K562 (cell line): ENCODE data around the gene SLC13A4. TPM values are rescaled to one million over a fixed set of nuclear protein-coding genes. Genes with fewer than 3 reads are reported as not detected.

Experiments
- CEBPG ChIP-seq, 3 experiments: fragments of 200-800 bp in 1 of 3; sonication (Bioruptor generic) in 1 of 3; sonication (generic) in 1 of 3; formaldehyde crosslinking in 1 of 3; IDR thresholded peaks in 2 of 3; conservative IDR thresholded peaks in 1 of 3; 2 replicates each; pipeline versions ENCODE4 v1.6.1 to v1.8.0; 2016 to 2022; ENCODE audit warnings: missing compliant biosample characterization in 2 of 3, missing genetic modification characterization in 2 of 3, mild to moderate bottlenecking in 1 of 3, missing genetic modification reagents in 1 of 3
- GTF2F1 ChIP-seq: IDR thresholded peaks from 2 replicates; pipeline ENCODE4 v1.6.1; 2011; ENCODE audit warnings: low read depth, low read length, improper control_type of control experiment
- polyA plus RNA-seq, 8 experiments: library from polyadenylated mRNA; depleted of rRNA in 4 of 8; stranded (reverse) in 5 of 8; unstranded in 3 of 8; fragments of >200 nt; fragmentation: Nextera tagmentation in 2 of 8; fragmentation: Illumina TruSeq in 1 of 8; extraction: Ambion mirVana in 2 of 8; extraction: Trizol in 1 of 8; gene quantifications; 2 replicates each; pipeline versions ENCODE4 v1.2.1 to v1.2.3, GENCODE V29; 2011 to 2014; ENCODE audit warnings: inconsistent platforms in 1 of 8, missing spikeins in 1 of 8
- total RNA-seq, 7 experiments: library from RNA; depleted of rRNA in 6 of 7; stranded (reverse); fragments of >200 nt in 6 of 7; fragmentation: Illumina TruSeq in 2 of 7; extraction: Trizol in 2 of 7; gene quantifications; 2 replicates each; pipeline versions ENCODE4 v1.2.1 to v1.2.3, GENCODE V29; 2011 to 2021; ENCODE audit warnings: low replicate concordance in 1 of 7
- TF ChIP-seq, protein P1 (sequence below), 3 experiments: IDR thresholded peaks in 2 of 3; conservative IDR thresholded peaks in 1 of 3; 2 replicates each; pipeline ENCODE4 v1.5.1; 2011 to 2012; ENCODE audit warnings: low read length in 3 of 3, mild to moderate bottlenecking in 3 of 3, control low read depth in 2 of 3, improper control_type of control experiment in 1 of 3, inconsistent platforms in 1 of 3, low read depth in 1 of 3, mixed read lengths in 1 of 3, moderate library complexity in 1 of 3; ENCODE audit not compliant: insufficient read depth in 2 of 3
- TF ChIP-seq, protein P2 (sequence below), 2 experiments: fragments of 450-650 bp; IDR thresholded peaks; 2 replicates each; pipeline ENCODE4 v1.6.1; 2016; ENCODE audit warnings: mild to moderate bottlenecking in 2 of 2, borderline replicate concordance in 1 of 2, low read depth in 1 of 2, moderate library complexity in 1 of 2

The SLC13A4 gene
- total and polyA plus RNA-seq, 9 of the 15 experiments (the other 6 are each of a cell fraction or from before 2014, with no cell fraction given): 0.11 to 1.0 (median 0.36) TPM

DNA sequence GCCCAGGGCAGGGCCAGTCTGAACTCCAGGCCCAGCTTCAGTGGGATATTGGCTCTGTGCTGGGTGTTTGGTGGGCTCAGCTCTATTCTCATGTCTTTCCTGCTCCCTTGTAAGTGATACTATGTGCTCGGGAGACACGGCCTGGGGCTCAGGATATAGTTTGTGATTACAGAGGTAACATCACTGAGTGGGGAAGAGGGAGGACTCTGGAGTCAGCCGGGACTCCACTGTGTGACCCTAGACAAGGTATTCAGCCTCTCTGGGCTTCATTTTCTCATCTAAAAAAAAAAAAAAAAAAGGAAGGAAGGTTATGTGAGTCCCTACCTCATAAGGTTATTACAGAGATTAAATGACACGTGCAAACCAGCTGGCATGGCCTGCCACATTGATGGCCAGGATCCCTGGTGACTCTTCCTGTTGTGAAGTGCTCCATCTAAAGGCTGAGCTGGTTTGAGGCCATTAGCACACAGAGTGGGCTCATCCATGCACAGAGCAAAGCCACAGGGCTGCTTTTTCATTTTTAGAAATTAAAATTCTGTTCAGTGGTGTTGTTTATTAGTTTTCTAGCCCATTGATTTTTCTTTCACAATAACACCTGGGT is 15.7 kb downstream of the SLC13A4 start (continued):
- TF ChIP-seq, protein P1, sequence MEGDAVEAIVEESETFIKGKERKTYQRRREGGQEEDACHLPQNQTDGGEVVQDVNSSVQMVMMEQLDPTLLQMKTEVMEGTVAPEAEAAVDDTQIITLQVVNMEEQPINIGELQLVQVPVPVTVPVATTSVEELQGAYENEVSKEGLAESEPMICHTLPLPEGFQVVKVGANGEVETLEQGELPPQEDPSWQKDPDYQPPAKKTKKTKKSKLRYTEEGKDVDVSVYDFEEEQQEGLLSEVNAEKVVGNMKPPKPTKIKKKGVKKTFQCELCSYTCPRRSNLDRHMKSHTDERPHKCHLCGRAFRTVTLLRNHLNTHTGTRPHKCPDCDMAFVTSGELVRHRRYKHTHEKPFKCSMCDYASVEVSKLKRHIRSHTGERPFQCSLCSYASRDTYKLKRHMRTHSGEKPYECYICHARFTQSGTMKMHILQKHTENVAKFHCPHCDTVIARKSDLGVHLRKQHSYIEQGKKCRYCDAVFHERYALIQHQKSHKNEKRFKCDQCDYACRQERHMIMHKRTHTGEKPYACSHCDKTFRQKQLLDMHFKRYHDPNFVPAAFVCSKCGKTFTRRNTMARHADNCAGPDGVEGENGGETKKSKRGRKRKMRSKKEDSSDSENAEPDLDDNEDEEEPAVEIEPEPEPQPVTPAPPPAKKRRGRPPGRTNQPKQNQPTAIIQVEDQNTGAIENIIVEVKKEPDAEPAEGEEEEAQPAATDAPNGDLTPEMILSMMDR (IDR thresholded peaks at IDR 0.05 in 2 of 3, conservative IDR thresholded peaks at IDR 0.05 in 1 of 3; ENCODE audit: insufficient read depth in 2 of 3, low read depth in 1 of 3, low read length in 3 of 3): peak in 1 of 3 experiments; percentile 13; a peak in 1 of 6 replicates
- TF ChIP-seq, protein P2, sequence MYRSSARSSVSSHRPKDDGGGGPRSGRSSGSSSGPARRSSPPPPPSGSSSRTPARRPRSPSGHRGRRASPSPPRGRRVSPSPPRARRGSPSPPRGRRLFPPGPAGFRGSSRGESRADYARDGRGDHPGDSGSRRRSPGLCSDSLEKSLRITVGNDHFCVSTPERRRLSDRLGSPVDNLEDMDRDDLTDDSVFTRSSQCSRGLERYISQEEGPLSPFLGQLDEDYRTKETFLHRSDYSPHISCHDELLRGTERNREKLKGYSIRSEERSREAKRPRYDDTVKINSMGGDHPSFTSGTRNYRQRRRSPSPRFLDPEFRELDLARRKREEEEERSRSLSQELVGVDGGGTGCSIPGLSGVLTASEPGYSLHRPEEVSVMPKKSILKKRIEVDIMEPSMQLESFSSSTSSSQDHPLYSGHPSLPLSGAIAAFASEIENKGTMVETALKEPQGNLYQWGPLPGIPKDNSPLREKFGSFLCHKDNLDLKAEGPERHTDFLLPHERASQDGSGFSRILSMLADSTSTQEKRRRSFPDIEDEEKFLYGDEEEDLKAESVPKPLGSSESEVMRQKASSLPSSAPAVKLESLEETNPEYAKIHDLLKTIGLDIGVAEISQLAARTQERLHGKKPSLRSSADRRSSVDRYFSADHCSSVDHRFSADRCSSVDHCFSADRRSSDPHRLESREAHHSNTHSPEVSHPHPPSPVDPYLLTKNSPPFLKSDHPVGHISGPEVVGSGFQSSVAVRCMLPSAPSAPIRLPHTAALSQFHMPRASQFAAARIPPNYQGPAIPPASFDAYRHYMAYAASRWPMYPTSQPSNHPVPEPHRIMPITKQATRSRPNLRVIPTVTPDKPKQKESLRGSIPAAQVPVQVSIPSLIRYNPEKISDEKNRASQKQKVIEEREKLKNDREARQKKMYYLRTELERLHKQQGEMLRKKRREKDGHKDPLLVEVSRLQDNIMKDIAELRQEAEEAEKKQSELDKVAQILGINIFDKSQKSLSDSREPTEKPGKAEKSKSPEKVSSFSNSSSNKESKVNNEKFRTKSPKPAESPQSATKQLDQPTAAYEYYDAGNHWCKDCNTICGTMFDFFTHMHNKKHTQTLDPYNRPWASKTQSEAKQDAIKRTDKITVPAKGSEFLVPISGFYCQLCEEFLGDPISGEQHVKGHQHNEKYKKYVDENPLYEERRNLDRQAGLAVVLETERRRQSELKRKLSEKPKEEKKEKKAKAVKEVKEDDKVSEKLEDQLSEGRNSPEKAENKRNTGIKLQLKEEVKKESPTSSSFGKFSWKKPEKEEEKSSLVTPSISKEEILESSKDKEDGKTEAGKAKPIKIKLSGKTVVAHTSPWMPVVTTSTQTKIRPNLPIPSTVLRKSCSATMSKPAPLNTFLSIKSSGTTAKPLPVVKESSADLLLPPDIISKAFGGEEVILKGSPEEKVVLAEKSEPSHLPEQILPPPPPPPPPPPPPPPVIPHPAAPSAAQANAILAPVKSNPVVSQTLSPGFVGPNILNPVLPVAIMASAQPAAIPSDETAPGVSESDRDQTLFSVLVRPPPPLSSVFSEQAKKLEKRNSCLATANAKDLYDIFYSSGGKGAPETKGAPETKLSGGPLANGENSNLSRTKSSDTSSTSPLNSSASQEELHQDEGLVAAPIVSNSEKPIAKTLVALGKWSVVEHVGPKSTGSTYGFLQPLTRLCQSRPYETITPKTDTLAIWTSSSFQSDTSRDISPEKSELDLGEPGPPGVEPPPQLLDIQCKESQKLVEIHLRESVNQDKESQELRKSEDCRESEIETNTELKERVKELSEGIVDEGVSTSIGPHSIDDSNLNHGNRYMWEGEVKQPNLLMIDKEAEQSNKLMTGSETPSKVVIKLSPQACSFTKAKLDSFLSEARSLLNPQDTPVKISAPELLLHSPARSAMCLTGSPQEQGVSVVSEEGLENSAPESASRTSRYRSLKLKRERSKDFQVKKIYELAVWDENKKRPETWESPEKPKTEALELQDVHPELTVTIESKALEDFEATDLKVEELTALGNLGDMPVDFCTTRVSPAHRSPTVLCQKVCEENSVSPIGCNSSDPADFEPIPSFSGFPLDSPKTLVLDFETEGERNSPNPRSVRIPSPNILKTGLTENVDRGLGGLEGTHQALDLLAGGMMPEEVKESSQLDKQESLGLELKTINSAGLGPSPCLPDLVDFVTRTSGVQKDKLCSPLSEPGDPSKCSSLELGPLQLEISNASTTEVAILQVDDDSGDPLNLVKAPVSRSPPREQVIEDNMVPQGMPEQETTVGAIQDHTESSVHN (IDR thresholded peaks at IDR 0.05; ENCODE audit: borderline replicate concordance in 1 of 2, low read depth in 1 of 2): no peak
- TF ChIP-seq GTF2F1 (no peak), CEBPG (CRISPR knock-in tag; IDR thresholded peaks at IDR 0.05) (no peak), CEBPG (tag; conservative IDR thresholded peaks at IDR 0.05 in 1 of 2, IDR thresholded peaks at IDR 0.05 in 1 of 2) (no peak)
- TF ChIP-seq, all 486 proteins: peak for 4
